T-cell (primary cell): Measurements from ENCODE around the gene MMP26. TPM values are rescaled to one million over a fixed set of nuclear protein-coding genes. Genes with fewer than 3 reads are reported as not detected.

ENCODE experiments used
- ATAC-seq, 4 experiments: fragments of 200-7000 bp in 3 of 4; fragments of 150-1000 bp in 1 of 4; cut with Tn5 transposase; replicated peaks in 1 of 4; 1 replicate in 3 of 4; 2 replicates in 1 of 4; pipeline ENCODE4 v1.10.0; 2021; ENCODE audit warnings: moderate library complexity in 3 of 4, mild to moderate bottlenecking in 2 of 4, moderate number of reproducible peaks in 1 of 4
- CTCF ChIA-PET, 2 donors: fragments of 300-600 bp; sonication (Branson Sonifier 250); formaldehyde crosslinking; loops; one replicate each; lab custom pipeline; 2022; ENCODE audit warnings: antibody characterized with exemption in 2 of 2; lab: Charles Lee
- POLR2A ChIA-PET, 2 donors: fragments of 300-600 bp; sonication (Branson Sonifier 250); formaldehyde crosslinking; loops; one replicate each; lab custom pipeline; 2022; ENCODE audit warnings: antibody characterized with exemption in 2 of 2; lab: Charles Lee
- DNase-seq, 35 experiments: peaks; one replicate each; pipeline versions ENCODE4 v3.0.0 to v3.0.0-alpha.2; 2013 to 2023
- H3K27ac ChIP-seq: one replicate; pipeline ENCODE4 v1.5.1; 2013; ENCODE audit warnings: low read length
- H3K27me3 ChIP-seq, 2 experiments: replicated peaks in 1 of 2; 1 replicate in 1 of 2; 2 replicates in 1 of 2; pipeline versions ENCODE4 v1.6.1 to v1.7.0; 2013; ENCODE audit warnings: low read length in 1 of 2, mixed read lengths in 1 of 2; ENCODE audit not compliant: control insufficient read depth in 2 of 2, insufficient read depth in 2 of 2; ENCODE audit errors: extremely low read depth in 1 of 2
- H3K36me3 ChIP-seq, 2 donors: 1 replicate in 1 of 2; 2 replicates in 1 of 2; pipeline versions ENCODE4 v1.6.1 to v1.7.0; 2013; ENCODE audit warnings: low read length in 1 of 2; ENCODE audit not compliant: control insufficient read depth in 2 of 2, insufficient read depth in 1 of 2; ENCODE audit errors: extremely low read depth in 1 of 2
- H3K4me1 ChIP-seq, 2 experiments: 1 replicate in 1 of 2; 2 replicates in 1 of 2; pipeline versions ENCODE4 v1.6.1 to v1.7.0; 2013; ENCODE audit warnings: low read length in 2 of 2, mixed read lengths in 1 of 2; ENCODE audit not compliant: insufficient read depth in 2 of 2, control insufficient read depth in 1 of 2; ENCODE audit errors: extremely low read depth in 1 of 2
- H3K4me3 ChIP-seq, 2 donors: 1 replicate in 1 of 2; 2 replicates in 1 of 2; pipeline versions ENCODE4 v1.5.1 to v1.7.0; 2013; ENCODE audit warnings: mild to moderate bottlenecking in 2 of 2, low read length in 1 of 2, moderate library complexity in 1 of 2; ENCODE audit not compliant: control insufficient read depth in 1 of 2; ENCODE audit errors: extremely low read depth in 1 of 2
- H3K9me3 ChIP-seq: 2 replicates; pipeline ENCODE4 v1.7.0; 2013
- H3K27ac Mint-ChIP-seq, 2 donors: one replicate each; pipeline ENCODE4 v1.8.0; 2020 to 2021; ENCODE audit warnings: mild to moderate bottlenecking in 2 of 2, mixed read lengths in 2 of 2
- H3K27me3 Mint-ChIP-seq, 2 donors: one replicate each; pipeline ENCODE4 v1.8.0; 2021 to 2022; ENCODE audit warnings: mixed read lengths in 2 of 2
- H3K36me3 Mint-ChIP-seq: one replicate; pipeline ENCODE4 v1.8.0; 2021; ENCODE audit warnings: mixed read lengths
- H3K4me1 Mint-ChIP-seq, 3 donors: one replicate each; pipeline ENCODE4 v1.8.0; 2020 to 2022; ENCODE audit warnings: mixed read lengths in 3 of 3, mild to moderate bottlenecking in 1 of 3
- H3K4me3 Mint-ChIP-seq, 3 donors: one replicate each; pipeline ENCODE4 v1.8.0; 2020 to 2022; ENCODE audit warnings: mild to moderate bottlenecking in 3 of 3, mixed read lengths in 3 of 3, moderate library complexity in 3 of 3
- H3K9me3 Mint-ChIP-seq, 3 donors: one replicate each; pipeline ENCODE4 v1.8.0; 2020 to 2022; ENCODE audit warnings: mixed read lengths in 3 of 3
- WGBS: methylation state at CpG from one replicate; pipeline ENCODE4 v1.1.5; 2013; ENCODE audit warnings: missing lambda C conversion rate; ENCODE audit not compliant: insufficient coverage; 5-methylcytosine and 5-hydroxymethylcytosine counted together
- total RNA-seq, 35 experiments: library from RNA in 6 of 35; stranded (reverse) in 6 of 35; fragments of 120-200 nt in 1 of 35; gene quantifications; one replicate each; pipeline versions ENCODE4 v1.2.1 to v1.2.4 and lab custom pipeline; 2013 to 2026

The MMP26 gene
- total RNA-seq, 5 donors from 2014 or later (not counting 1 experiment from before 2014, with no cell fraction given), result not detected

GRCh38 chr11:4684631-4685285 lies 19.8 kb upstream of the MMP26 start:
- no peaks in the 10 kb centered on the region for H3K27me3 ChIP-seq
- ChIA-PET POLR2A (no interaction called here), CTCF (no interaction called here)
- no peak overlapping the region for H3K4me3 ChIP-seq
- Mint-ChIP-seq H3K4me3 (no peak overlapping the region), H3K9me3 (no peaks in the 10 kb centered on the region), H3K4me1 (no peaks in the 10 kb centered on the region), H3K36me3 (no peaks in the 10 kb centered on the region), H3K27ac (no peak overlapping the region), H3K27me3 (peaks cover 0 to 12% of the 10 kb centered on the region in 2 donors)
- no peaks in the 10 kb centered on the region for H3K9me3 ChIP-seq
- WGBS, result 76% methylated on average over 3 of the region's 3 CpGs
- no peaks in the 10 kb centered on the region for H3K36me3 ChIP-seq
- no peak overlapping the region for H3K27ac ChIP-seq
- ATAC-seq (no peak), DNase-seq (no peak)
- H3K4me1 ChIP-seq, result no peaks in the 10 kb centered on the region

- POLR2A ChIA-PET, result no interaction called here
- Histone ChIP-seq H3K27me3 (no peaks in the 10 kb centered on the region), H3K9me3 (no peaks in the 10 kb centered on the region), H3K4me1 (no peaks in the 10 kb centered on the region), H3K36me3 (no peaks in the 10 kb centered on the region), H3K27ac (no peak overlapping the region), H3K4me3 (no peak overlapping the region)
- H3K27ac Mint-ChIP-seq, result no peak overlapping the region
- H3K4me3 Mint-ChIP-seq, result no peak overlapping the region
- H3K4me1 Mint-ChIP-seq, result no peaks in the 10 kb centered on the region
- DNase-seq (no peak), ATAC-seq (no peak)
- H3K9me3 Mint-ChIP-seq, result no peaks in the 10 kb centered on the region
- WGBS, result no CpG with 5 or more reads among the region's 1 CpG
- peaks cover 1 to 17% of the 10 kb centered on the region in 2 donors for H3K27me3 Mint-ChIP-seq
- CTCF ChIA-PET, result no interaction called here
- no peaks in the 10 kb centered on the region for H3K36me3 Mint-ChIP-seq
These were observed 9.1 kb upstream of the MMP26 start for GRCh38 chr11:4695442-4695841.

- no peak within 1 kb of the TSS for H3K4me3 Mint-ChIP-seq
- DNase-seq (no peak), ATAC-seq (no peak)
- peaks cover 1 to 8% of the 10 kb centered on the region in 2 donors for H3K27me3 Mint-ChIP-seq
- no peaks in the 10 kb centered on the region for H3K4me1 Mint-ChIP-seq
- no peak within 1 kb of the TSS for H3K27ac Mint-ChIP-seq
- ChIA-PET CTCF (no interaction called here), POLR2A (no interaction called here)
- Histone ChIP-seq H3K27ac (no peak within 1 kb of the TSS), H3K36me3 (no peaks in the 10 kb centered on the region), H3K9me3 (no peaks in the 10 kb centered on the region), H3K27me3 (no peaks in the 10 kb centered on the region), H3K4me3 (no peak within 1 kb of the TSS), H3K4me1 (no peaks in the 10 kb centered on the region)
- H3K36me3 Mint-ChIP-seq, result no peaks in the 10 kb centered on the region
- H3K9me3 Mint-ChIP-seq, result no peaks in the 10 kb centered on the region
- WGBS, result no CpG with 5 or more reads among the region's 3 CpGs
These were observed 7.0 kb upstream of the MMP26 start, which contains the start of gene OR51E2 for GRCh38 chr11:4697585-4697984. TSS of gene OR51E2 (minus strand) at chr11:4697853. CDS start at chr11:4682711, 15,142 bp downstream.

GRCh38 chr11:4699697-4700435 lies 4.7 kb upstream of the MMP26 start:
- H3K36me3 ChIP-seq, result no peaks in the 10 kb centered on the region
- WGBS, result no CpG with 5 or more reads among the region's 3 CpGs
- no peaks in the 10 kb centered on the region for H3K9me3 ChIP-seq
- ChIA-PET CTCF (no interaction called here), POLR2A (no interaction called here)
- Mint-ChIP-seq H3K27me3 (peaks cover 1 to 10% of the 10 kb centered on the region in 2 donors), H3K9me3 (no peaks in the 10 kb centered on the region), H3K4me1 (no peaks in the 10 kb centered on the region), H3K4me3 (no peak overlapping the region), H3K27ac (no peak overlapping the region), H3K36me3 (no peaks in the 10 kb centered on the region)
- no peak overlapping the region for H3K27ac ChIP-seq
- DNase-seq, result no peak
- H3K4me3 ChIP-seq, result no peak overlapping the region
- no peaks in the 10 kb centered on the region for H3K4me1 ChIP-seq
- no peak for ATAC-seq
- no peaks in the 10 kb centered on the region for H3K27me3 ChIP-seq

- whole genome bisulfite sequencing, result no CpG with 5 or more reads among the region's 1 CpG
- no peaks in the 10 kb centered on the region for H3K9me3 ChIP-seq
These were observed 4.2 kb upstream of the MMP26 start for GRCh38 chr11:4700436-4700820.

GRCh38 chr11:4704790-4705334 lies 278 bp downstream of the MMP26 start:
- H3K4me1 Mint-ChIP-seq, result no peaks in the 10 kb centered on the region
- ATAC-seq (no peak), DNase-seq (no peak)
- no peaks in the 10 kb centered on the region for H3K36me3 ChIP-seq
- H3K27me3 Mint-ChIP-seq, result peaks cover 12 to 23% of the 10 kb centered on the region in 2 donors
- ChIA-PET POLR2A (no interaction called here), CTCF (no interaction called here)
- no peaks in the 10 kb centered on the region for H3K36me3 Mint-ChIP-seq
- no peak overlapping the region for H3K4me3 ChIP-seq
- H3K4me3 Mint-ChIP-seq, result no peak overlapping the region
- no peaks in the 10 kb centered on the region for H3K9me3 Mint-ChIP-seq
- no peak overlapping the region for H3K27ac ChIP-seq
- no peaks in the 10 kb centered on the region for H3K27me3 ChIP-seq
- WGBS, result no CpG with 5 or more reads among the region's 8 CpGs
- H3K27ac Mint-ChIP-seq, result no peak overlapping the region
- H3K9me3 ChIP-seq, result no peaks in the 10 kb centered on the region
- H3K4me1 ChIP-seq, result no peaks in the 10 kb centered on the region

More at GRCh38 chr11:4700436-4700820, 4.2 kb upstream of the MMP26 start:
- Mint-ChIP-seq H3K27ac (no peak overlapping the region), H3K27me3 (peaks cover 3 to 13% of the 10 kb centered on the region in 2 donors), H3K4me3 (no peak overlapping the region), H3K4me1 (no peaks in the 10 kb centered on the region), H3K9me3 (no peaks in the 10 kb centered on the region), H3K36me3 (no peaks in the 10 kb centered on the region)
- no peak overlapping the region for H3K4me3 ChIP-seq
- CTCF ChIA-PET, result no interaction called here
- no peak for ATAC-seq
- no peaks in the 10 kb centered on the region for H3K36me3 ChIP-seq
- no peak overlapping the region for H3K27ac ChIP-seq
- DNase-seq, result no peak
- no peaks in the 10 kb centered on the region for H3K27me3 ChIP-seq
- POLR2A ChIA-PET, result no interaction called here
- H3K4me1 ChIP-seq, result no peaks in the 10 kb centered on the region
